Upper lobe of left lung (tissue), 6 donors: Measurements from ENCODE around the gene TOR1B. TPM values are rescaled to one million over a fixed set of nuclear protein-coding genes. Genes with fewer than 3 reads are reported as not detected.

ENCODE experiments used
- ATAC-seq, 2 donors: fragments of 200-7000 bp; cut with Tn5 transposase; one replicate each; pipeline ENCODE4 v1.9.1; 2022; ENCODE audit warnings: mild to moderate bottlenecking in 2 of 2, moderate library complexity in 2 of 2; ENCODE audit not compliant: low FRiP score in 2 of 2
- DNase-seq, 2 donors: peaks; one replicate each; pipeline ENCODE4 v3.0.0-alpha.2; 2019 to 2020
- H3K27ac ChIP-seq, 4 donors: fragments of 200-600 bp; sonication (generic); one replicate each; pipeline ENCODE4 v1.5.1; 2016 to 2019
- H3K27me3 ChIP-seq, 4 donors: fragments of 200-600 bp; sonication (generic); one replicate each; pipeline ENCODE4 v1.5.1; 2017 to 2019
- H3K36me3 ChIP-seq, 4 donors: fragments of 200-600 bp; sonication (generic); one replicate each; pipeline ENCODE4 v1.5.1; 2016 to 2019
- H3K4me1 ChIP-seq, 4 donors: fragments of 200-600 bp; sonication (generic); one replicate each; pipeline ENCODE4 v1.5.1; 2018 to 2019
- H3K4me3 ChIP-seq, 4 donors: fragments of 200-600 bp; sonication (generic); one replicate each; pipeline ENCODE4 v1.5.1; 2017 to 2019; ENCODE audit warnings: mild to moderate bottlenecking in 2 of 4, moderate library complexity in 1 of 4
- H3K9me3 ChIP-seq, 4 donors: fragments of 200-600 bp; sonication (generic); one replicate each; pipeline ENCODE4 v1.5.1; 2018 to 2019
- EP300 ChIP-seq, 4 donors: sonication (generic); formaldehyde crosslinking; IDR thresholded peaks; one replicate each; pipeline ENCODE4 v1.5.1; 2017; ENCODE audit warnings: antibody characterized with exemption in 4 of 4, control low read depth in 2 of 4
- POLR2A ChIP-seq, 4 donors: fragments of 450-650 bp; IDR thresholded peaks; one replicate each; pipeline ENCODE4 v1.5.1; 2016 to 2017; ENCODE audit warnings: antibody characterized with exemption in 4 of 4, mild to moderate bottlenecking in 2 of 4
- POLR2AphosphoS5 ChIP-seq, 2 donors: sonication (generic); formaldehyde crosslinking; IDR thresholded peaks; one replicate each; pipeline ENCODE4 v1.5.1; 2017; ENCODE audit warnings: antibody characterized with exemption in 2 of 2
- WGBS, 2 donors: methylation state at CpG; one replicate each; pipeline ENCODE4 v1.1.5; 2017 to 2018; 5-methylcytosine and 5-hydroxymethylcytosine counted together
- total RNA-seq, 6 donors: library from RNA; depleted of rRNA in 4 of 6; stranded (reverse); fragments of >200 nt in 4 of 6; gene quantifications; one replicate each; pipeline versions ENCODE4 v1.1.0 to v1.2.1, GENCODE V29; 2016 to 2021
- TF ChIP-seq, protein P1 (sequence below), 6 experiments: fragments of 450-650 bp in 4 of 6; fragments of 200-600 bp in 2 of 6; sonication (generic) in 2 of 6; IDR thresholded peaks; one replicate each; pipeline ENCODE4 v1.5.1; 2016 to 2019; ENCODE audit warnings: antibody characterized with exemption in 6 of 6
- donor health status: DM: no; HTN: no; CAD: no; lungs with moderate emphysema.
- donor health status: DM: no; HTN: yes; CAD: no; lungs with severe emphysema.

TOR1B gene
- total RNA-seq, 6 donors from 2014 or later, result 13.0 to 37.4 (median 25.0) TPM

DNA sequence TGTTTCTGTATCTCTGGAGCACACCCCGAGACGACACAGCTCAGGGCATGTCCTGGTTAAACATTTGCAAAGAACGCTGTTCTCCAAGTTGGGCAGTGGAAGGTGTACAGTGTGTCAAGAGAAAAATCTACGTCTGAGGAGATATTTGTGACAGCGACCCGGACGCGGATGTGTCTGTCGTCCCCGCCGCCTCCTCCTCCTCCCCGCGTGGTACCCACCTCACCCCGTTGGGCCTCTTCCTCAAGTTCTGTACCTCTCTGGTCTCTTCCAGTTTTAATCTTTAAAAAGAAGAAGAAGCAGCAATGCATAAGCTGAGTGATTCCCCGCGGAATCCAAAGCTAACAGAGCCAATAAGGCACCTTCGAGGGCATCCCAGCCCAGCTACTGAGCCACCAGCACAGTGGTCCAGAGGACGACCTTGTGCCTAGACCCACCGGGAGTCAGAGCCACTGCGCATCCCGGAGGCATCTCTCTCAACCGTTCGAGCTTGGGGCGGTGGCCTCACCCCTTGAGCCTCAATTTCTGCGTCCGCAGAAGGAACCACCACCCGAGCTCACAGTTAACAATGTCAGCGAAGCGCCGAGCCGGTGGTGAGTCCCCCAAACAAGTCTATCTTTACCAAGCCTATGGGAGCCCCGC lies 31.6 kb downstream of the TOR1B start:
- TF ChIP-seq POLR2AphosphoS5 (IDR thresholded peaks at IDR 0.05), result no peak
- no peak for TF ChIP-seq POLR2A (IDR thresholded peaks at IDR 0.05)
- TF ChIP-seq EP300 (IDR thresholded peaks at IDR 0.05), result no peak
- H3K27me3 ChIP-seq, result no peaks in the 10 kb centered on the region
- DNase-seq (peak in 1 of 2 donors; percentile 50), ATAC-seq (peak; percentile 38 to 56)
- H3K36me3 ChIP-seq, result peaks cover 16 to 39% (median 26%) of the 10 kb centered on the region in 4 donors
- peaks cover 19 to 36% (median 23%) of the 10 kb centered on the region in 4 donors for H3K4me1 ChIP-seq
- WGBS, 2 donors, result 1 to 4% methylated on average over 20 to 32 of the region's 32 CpGs
- H3K9me3 ChIP-seq, result no peaks in the 10 kb centered on the region
- H3K27ac ChIP-seq, result peak overlapping the region; percentile 79 to 95 (median 85)
- H3K4me3 ChIP-seq, result peak overlapping the region; percentile 82 to 99 (median 92)

DNA sequence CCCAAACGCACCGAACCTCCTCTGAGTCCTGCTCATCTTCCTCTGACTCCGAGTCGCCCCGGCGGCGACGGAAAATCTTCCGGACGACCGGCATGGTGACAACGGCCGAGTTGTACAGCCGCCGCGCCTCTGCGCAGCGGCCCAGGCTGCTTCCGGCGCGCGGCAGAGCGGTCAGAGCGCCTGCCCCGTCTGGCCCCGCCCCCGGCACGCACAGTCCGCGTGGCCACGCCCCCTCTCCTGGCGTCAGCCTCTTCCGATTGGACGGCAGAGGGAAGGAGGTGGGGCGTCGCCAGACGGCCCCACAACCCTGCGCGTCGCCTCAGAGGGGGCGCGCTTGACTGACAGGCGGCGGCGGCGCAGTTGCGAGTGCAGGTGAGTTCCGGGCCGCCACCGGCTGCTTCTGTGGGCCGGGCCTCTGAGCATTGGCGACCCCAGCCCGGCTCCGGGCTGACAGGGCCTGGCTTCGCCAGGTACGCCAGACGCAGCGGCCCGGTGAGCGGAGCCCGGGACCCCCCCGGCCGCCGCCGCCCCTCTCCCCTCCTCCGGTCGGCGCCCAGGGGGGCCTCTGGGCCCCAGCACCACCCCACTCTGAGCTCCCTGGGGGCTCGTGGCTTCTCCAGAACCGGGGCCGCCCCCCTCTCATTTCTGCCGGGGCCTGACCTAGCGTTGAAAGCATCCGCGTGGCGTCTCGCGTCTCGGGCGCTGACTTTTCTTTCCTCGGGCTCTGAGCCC lies 32.3 kb downstream of the TOR1B start, which contains the start of the genes C9orf78 and USP20:
TSS of gene C9orf78 (minus strand) at position 148 of the 732 bp plus-strand sequence. CDS start at position 94, 54 bp downstream.
TSS of gene USP20 (plus strand) at position 331 of the 732 bp plus-strand sequence. CDS start 17,098 bp downstream, outside the sequence.
- Histone ChIP-seq H3K27ac (peak within 1 kb of the TSS; percentile 79 to 95 (median 85)), H3K9me3 (no peaks in the 10 kb centered on the region), H3K36me3 (peaks cover 11 to 32% (median 19%) of the 10 kb centered on the region in 4 donors), H3K27me3 (no peaks in the 10 kb centered on the region), H3K4me1 (peaks cover 19 to 42% (median 24%) of the 10 kb centered on the region in 4 donors), H3K4me3 (peak within 1 kb of the TSS; percentile 82 to 99 (median 92))
- 1 to 7% methylated on average over 5 to 54 of the region's 81 CpGs for WGBS, 2 donors
- ATAC-seq, result peak; percentile 99
- DNase-seq, result peak; percentile 95 to 99
- TF ChIP-seq POLR2AphosphoS5 (IDR thresholded peaks at IDR 0.05), result peak; percentile 93 to 97
- peak in 3 of 4 donors; percentile 88 to 97 (median 94) for TF ChIP-seq POLR2A (IDR thresholded peaks at IDR 0.05)
- TF ChIP-seq, protein P1, sequence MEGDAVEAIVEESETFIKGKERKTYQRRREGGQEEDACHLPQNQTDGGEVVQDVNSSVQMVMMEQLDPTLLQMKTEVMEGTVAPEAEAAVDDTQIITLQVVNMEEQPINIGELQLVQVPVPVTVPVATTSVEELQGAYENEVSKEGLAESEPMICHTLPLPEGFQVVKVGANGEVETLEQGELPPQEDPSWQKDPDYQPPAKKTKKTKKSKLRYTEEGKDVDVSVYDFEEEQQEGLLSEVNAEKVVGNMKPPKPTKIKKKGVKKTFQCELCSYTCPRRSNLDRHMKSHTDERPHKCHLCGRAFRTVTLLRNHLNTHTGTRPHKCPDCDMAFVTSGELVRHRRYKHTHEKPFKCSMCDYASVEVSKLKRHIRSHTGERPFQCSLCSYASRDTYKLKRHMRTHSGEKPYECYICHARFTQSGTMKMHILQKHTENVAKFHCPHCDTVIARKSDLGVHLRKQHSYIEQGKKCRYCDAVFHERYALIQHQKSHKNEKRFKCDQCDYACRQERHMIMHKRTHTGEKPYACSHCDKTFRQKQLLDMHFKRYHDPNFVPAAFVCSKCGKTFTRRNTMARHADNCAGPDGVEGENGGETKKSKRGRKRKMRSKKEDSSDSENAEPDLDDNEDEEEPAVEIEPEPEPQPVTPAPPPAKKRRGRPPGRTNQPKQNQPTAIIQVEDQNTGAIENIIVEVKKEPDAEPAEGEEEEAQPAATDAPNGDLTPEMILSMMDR (IDR thresholded peaks at IDR 0.05), result peak in 2 of 6 experiments; percentile 26 to 40
- no peak for TF ChIP-seq EP300 (IDR thresholded peaks at IDR 0.05)

DNA sequence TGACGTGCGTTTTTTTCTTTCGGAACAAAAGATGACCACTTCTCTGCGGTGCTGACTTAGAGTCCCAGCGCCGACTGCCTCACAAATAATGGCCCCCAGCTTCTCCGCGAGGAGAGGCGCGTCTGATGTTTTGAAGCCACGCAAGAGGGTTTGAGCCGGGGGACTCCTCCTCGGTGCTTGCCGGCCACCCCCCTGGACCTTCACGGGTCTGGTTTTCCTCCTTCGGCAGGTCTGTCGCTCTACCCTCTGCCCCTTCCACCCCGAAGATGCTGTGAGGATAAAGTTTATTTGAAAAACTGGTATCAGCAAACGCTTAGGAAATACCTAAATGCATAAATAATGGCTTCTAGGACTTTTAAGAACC lies 32.9 kb downstream of the TOR1B start:
- Histone ChIP-seq H3K27me3 (no peaks in the 10 kb centered on the region), H3K27ac (peak overlapping the region; percentile 79 to 95 (median 85)), H3K4me1 (peaks cover 19 to 42% (median 24%) of the 10 kb centered on the region in 4 donors), H3K36me3 (peaks cover 6 to 27% (median 13%) of the 10 kb centered on the region in 4 donors), H3K9me3 (no peaks in the 10 kb centered on the region), H3K4me3 (peak overlapping the region; percentile 82 to 99 (median 92))
- TF ChIP-seq EP300 (IDR thresholded peaks at IDR 0.05), result no peak
- TF ChIP-seq, protein P1 (IDR thresholded peaks at IDR 0.05), result no peak
- no peak for TF ChIP-seq POLR2A (IDR thresholded peaks at IDR 0.05)
- TF ChIP-seq POLR2AphosphoS5 (IDR thresholded peaks at IDR 0.05), result no peak
- 0% methylated on average over 6 to 18 of the region's 19 CpGs for WGBS, 2 donors
- ATAC-seq, result no peak
- peak in 1 of 2 donors; percentile 28 for DNase-seq

DNA sequence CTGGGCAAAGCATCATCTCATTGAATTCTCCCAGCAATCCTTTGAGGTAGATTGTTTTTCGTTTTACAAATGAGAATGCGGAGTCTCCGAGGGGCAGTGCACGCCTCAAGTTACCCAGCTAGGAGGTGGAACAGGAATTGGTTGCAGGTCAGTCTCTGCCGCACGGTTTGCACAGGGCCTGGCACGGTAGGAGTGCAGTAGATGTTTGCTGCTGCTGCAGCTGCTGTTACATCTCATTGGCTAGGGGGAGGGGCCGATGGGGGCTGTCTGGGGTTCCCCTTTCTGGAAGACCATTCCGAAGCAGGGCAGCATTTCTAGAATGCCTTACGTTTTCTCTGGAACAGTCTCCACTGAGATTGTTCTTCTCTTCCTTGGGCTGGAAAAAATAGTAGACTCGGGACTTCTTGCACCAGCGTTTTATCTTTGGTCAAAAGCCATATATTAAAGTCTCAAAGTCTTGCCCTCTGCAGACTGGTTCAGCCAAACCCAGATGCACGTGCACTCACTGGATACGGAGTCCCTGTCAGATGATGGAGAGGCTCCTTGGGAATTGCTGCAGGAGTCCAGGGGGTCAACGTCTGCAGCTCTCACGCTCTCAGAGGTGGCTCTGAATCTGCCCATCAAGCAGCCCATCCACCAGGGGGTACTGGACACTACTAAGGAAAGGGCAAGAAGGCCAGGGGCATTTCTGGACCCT lies 33.5 kb downstream of the TOR1B start:
- Histone ChIP-seq H3K27me3 (no peaks in the 10 kb centered on the region), H3K4me1 (peaks cover 19 to 42% (median 24%) of the 10 kb centered on the region in 4 donors), H3K4me3 (peak overlapping the region in 3 of 4 donors; percentile 82 to 99 (median 90)), H3K36me3 (peaks cover 0 to 21% (median 8%) of the 10 kb centered on the region in 4 donors), H3K27ac (peak overlapping the region in 1 of 4 donors; percentile 95), H3K9me3 (no peaks in the 10 kb centered on the region)
- peak in 1 of 2 donors; percentile 36 for DNase-seq
- 46 to 48% methylated on average over 16 of the region's 16 CpGs for WGBS, 2 donors
- no peak for TF ChIP-seq EP300 (IDR thresholded peaks at IDR 0.05)
- TF ChIP-seq, protein P1 (IDR thresholded peaks at IDR 0.05), result no peak
- TF ChIP-seq POLR2AphosphoS5 (IDR thresholded peaks at IDR 0.05), result no peak
- no peak for TF ChIP-seq POLR2A (IDR thresholded peaks at IDR 0.05)
- no peak for ATAC-seq
